Measurements from ENCODE around the gene CARHSP1.

CARHSP1 gene

GRCh38 chr16:8858994-8859912, 9.6 kb downstream of the CARHSP1 start:
- no peak for DNase-seq (ENCODE audit: low read depth)
- TF ChIP-seq CTCF (conservative IDR thresholded peaks at IDR 0.05; ENCODE audit: low read length): no peak
- H3K4me3 ChIP-seq (ENCODE audit: low read length): no peak overlapping the region

GRCh38 chr16:8855972-8856371, 12.8 kb downstream of the CARHSP1 start:
- TF ChIP-seq CTCF (conservative IDR thresholded peaks at IDR 0.05; ENCODE audit: low read length): no peak
- no peak overlapping the region for H3K4me3 ChIP-seq (ENCODE audit: low read length)
- DNase-seq (ENCODE audit: low read depth): no peak

GRCh38 chr16:8855051-8855786, 13.6 kb downstream of the CARHSP1 start:
- DNase-seq (ENCODE audit: low read depth): no peak
- no peak for TF ChIP-seq CTCF (conservative IDR thresholded peaks at IDR 0.05; ENCODE audit: low read length)

GRCh38 chr16:8854298-8854948, 14.4 kb downstream of the CARHSP1 start:
- TF ChIP-seq CTCF (conservative IDR thresholded peaks at IDR 0.05; ENCODE audit: low read length): no peak
- H3K4me3 ChIP-seq (ENCODE audit: low read length): no peak overlapping the region
- DNase-seq (ENCODE audit: low read depth): no peak

More at GRCh38 chr16:8855051-8855786, 13.6 kb downstream of the CARHSP1 start:
- H3K4me3 ChIP-seq (ENCODE audit: low read length): no peak overlapping the region

GRCh38 chr16:8853611-8854010, 15.2 kb downstream of the CARHSP1 start:
- DNase-seq (ENCODE audit: low read depth): no peak
- TF ChIP-seq CTCF (conservative IDR thresholded peaks at IDR 0.05; ENCODE audit: low read length): no peak
- H3K4me3 ChIP-seq (ENCODE audit: low read length): no peak overlapping the region

GRCh38 chr16:8853150-8853549, 15.7 kb downstream of the CARHSP1 start:
- no peak for TF ChIP-seq CTCF (conservative IDR thresholded peaks at IDR 0.05; ENCODE audit: low read length)
- DNase-seq (ENCODE audit: low read depth): no peak
- no peak overlapping the region for H3K4me3 ChIP-seq (ENCODE audit: low read length)
